Measurements from ENCODE around the gene FAM110A. TPM values are rescaled to one million over a fixed set of nuclear protein-coding genes. Genes with fewer than 3 reads are reported as not detected.

The FAM110A gene
- polyA plus RNA-seq, 1 experiment = 1.9 TPM

DNA sequence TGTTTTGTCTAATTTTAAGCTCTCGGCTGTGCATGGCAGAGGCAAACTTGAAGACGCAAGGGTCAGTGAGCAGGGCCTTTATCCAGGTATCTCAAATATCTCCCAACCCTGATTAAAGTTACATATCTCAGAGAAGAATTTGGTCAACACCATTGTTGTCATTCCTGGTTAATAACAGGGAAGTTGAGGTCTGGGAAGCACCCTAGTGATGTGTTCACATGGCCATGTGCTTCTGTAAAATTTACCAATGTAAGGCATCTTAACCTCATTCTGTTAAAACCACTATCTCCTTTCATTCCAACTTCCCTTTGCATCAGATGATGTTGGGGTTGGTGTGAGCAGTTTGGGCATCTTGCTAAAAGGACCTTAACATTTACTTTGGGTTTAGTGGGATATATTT, 4.0 kb upstream of the FAM110A start:
- ChIA-PET POLR2A (interaction anchor here (0.6 to 0.8 kb wide), 5 partner anchors 13 to 1017 kb away, joined by 3 to 7 read pairs (median 6); no protein-coding TSS in a partner anchor), CTCF (interaction anchor here (0.9 to 1.5 kb wide), 5 partner anchors 12 to 279 kb away, joined by 3 to 5 read pairs (median 4); no protein-coding TSS in a partner anchor)
- no peaks in the 10 kb centered on the region; the same call in 1 of the 2 replicates for H3K9me3 ChIP-seq (ENCODE audit: control insufficient read depth, insufficient read depth, low read length)
- no peaks in the 10 kb centered on the region for H3K27me3 ChIP-seq (ENCODE audit: control insufficient read depth, insufficient read depth, low read length)
- no peak overlapping the region for H3K27ac ChIP-seq (ENCODE audit: low read depth, low read length)
- H3K4me3 ChIP-seq (ENCODE audit: low read depth, low read length) = no peak overlapping the region
- DNase-seq (ENCODE audit: low read depth, low spot score) = no peak
- TF ChIP-seq, protein P1, sequence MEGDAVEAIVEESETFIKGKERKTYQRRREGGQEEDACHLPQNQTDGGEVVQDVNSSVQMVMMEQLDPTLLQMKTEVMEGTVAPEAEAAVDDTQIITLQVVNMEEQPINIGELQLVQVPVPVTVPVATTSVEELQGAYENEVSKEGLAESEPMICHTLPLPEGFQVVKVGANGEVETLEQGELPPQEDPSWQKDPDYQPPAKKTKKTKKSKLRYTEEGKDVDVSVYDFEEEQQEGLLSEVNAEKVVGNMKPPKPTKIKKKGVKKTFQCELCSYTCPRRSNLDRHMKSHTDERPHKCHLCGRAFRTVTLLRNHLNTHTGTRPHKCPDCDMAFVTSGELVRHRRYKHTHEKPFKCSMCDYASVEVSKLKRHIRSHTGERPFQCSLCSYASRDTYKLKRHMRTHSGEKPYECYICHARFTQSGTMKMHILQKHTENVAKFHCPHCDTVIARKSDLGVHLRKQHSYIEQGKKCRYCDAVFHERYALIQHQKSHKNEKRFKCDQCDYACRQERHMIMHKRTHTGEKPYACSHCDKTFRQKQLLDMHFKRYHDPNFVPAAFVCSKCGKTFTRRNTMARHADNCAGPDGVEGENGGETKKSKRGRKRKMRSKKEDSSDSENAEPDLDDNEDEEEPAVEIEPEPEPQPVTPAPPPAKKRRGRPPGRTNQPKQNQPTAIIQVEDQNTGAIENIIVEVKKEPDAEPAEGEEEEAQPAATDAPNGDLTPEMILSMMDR (IDR thresholded peaks at IDR 0.05; ENCODE audit: low read depth, low read length) = no peak

DNA sequence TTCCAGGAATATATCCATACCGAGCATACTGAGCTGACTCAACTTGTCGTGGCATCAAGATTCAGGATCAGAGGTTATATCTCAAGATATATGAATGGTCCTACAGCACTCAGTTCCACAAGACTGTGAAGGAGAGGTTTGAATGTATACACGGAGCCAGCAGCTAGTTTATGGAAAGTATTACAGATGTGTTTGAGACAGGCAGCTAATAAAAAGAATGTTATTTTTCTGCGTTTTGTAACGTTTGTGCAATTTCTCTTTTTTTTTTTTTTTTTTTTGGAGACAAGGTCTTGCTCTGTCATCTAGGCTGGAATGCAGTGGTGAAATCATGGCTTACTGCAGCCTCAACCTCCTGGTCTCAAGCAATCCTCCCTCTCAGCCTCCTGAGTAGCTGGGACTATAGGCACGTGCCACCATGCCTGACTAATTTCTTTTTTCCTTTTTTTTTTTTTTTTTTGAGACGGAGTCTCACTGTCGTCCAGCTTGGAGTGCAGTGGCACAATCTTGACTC, 3.4 kb upstream of the FAM110A start:
- Histone ChIP-seq H3K27ac (ENCODE audit: low read depth, low read length) (no peak overlapping the region), H3K4me3 (ENCODE audit: low read depth, low read length) (no peak overlapping the region), H3K27me3 (ENCODE audit: control insufficient read depth, insufficient read depth, low read length) (no peaks in the 10 kb centered on the region), H3K9me3 (ENCODE audit: control insufficient read depth, insufficient read depth, low read length) (no peaks in the 10 kb centered on the region; the same call in 1 of the 2 replicates)
- POLR2A ChIA-PET = interaction anchor here (0.6 to 0.8 kb wide), 6 partner anchors 12 to 1017 kb away, joined by 3 to 13 read pairs (median 6); no protein-coding TSS in a partner anchor
- no peak for DNase-seq (ENCODE audit: low read depth, low spot score)
- TF ChIP-seq, protein P1 (IDR thresholded peaks at IDR 0.05; ENCODE audit: low read depth, low read length) = no peak
- CTCF ChIA-PET = interaction anchor here (0.9 to 1.2 kb wide), 4 partner anchors 12 to 279 kb away, joined by 3 to 5 read pairs (median 4); no protein-coding TSS in a partner anchor

DNA sequence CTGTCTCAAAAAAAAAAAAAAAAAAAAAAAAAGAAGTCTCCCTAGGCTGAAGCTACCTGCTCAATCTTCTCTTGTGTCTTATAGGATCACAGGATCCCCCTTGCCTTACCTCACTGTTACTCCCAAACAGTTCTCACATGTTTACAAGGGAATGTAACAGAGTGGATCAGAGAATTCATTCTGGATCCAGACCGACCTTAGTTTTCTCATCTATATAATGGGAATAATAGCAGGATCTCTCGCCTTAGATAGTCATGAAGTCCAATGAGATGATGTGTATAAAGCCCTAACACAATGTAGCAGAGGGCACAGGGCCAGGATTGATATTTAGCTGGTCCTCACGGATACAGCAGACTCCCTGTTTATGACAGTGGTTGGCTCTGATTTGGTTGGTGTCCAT, 2.3 kb upstream of the FAM110A start:
- Histone ChIP-seq H3K27me3 (ENCODE audit: control insufficient read depth, insufficient read depth, low read length) (no peaks in the 10 kb centered on the region), H3K4me3 (ENCODE audit: low read depth, low read length) (no peak overlapping the region), H3K9me3 (ENCODE audit: control insufficient read depth, insufficient read depth, low read length) (no peaks in the 10 kb centered on the region; the same call in 1 of the 2 replicates), H3K27ac (ENCODE audit: low read depth, low read length) (no peak overlapping the region)
- ChIA-PET POLR2A (no interaction called here), CTCF (interaction anchor here (1.9 to 3.7 kb wide), 2 partner anchors 13 to 16 kb away, joined by 9 to 24 read pairs; no protein-coding TSS in a partner anchor)
- TF ChIP-seq, protein P1 (IDR thresholded peaks at IDR 0.05; ENCODE audit: low read depth, low read length) = no peak
- no peak for DNase-seq (ENCODE audit: low read depth, low spot score)

DNA sequence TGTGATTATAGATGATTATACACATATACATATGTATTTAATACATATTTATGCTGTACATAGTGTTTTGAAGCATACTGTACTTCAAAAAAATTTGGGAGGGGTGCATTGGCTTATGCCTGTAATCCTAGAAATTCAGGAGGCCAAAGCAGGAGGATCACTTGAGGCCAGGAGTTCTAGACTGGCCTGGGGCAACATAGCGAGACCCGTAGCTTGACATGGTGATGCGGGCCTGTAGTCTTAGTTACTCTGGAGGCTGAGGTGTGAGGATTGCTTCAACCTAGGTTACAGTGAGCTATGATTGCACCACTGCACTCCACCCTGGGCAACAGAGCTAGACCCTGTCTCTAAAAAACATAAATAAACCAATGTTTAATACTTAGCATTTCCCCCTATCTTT, 1.6 kb upstream of the FAM110A start:
- no peak for DNase-seq (ENCODE audit: low read depth, low spot score)
- Histone ChIP-seq H3K9me3 (ENCODE audit: control insufficient read depth, insufficient read depth, low read length) (no peaks in the 10 kb centered on the region; the same call in 1 of the 2 replicates), H3K4me3 (ENCODE audit: low read depth, low read length) (no peak overlapping the region), H3K27ac (ENCODE audit: low read depth, low read length) (no peak overlapping the region), H3K27me3 (ENCODE audit: control insufficient read depth, insufficient read depth, low read length) (no peaks in the 10 kb centered on the region)
- POLR2A ChIA-PET = no interaction called here
- TF ChIP-seq, protein P1 (IDR thresholded peaks at IDR 0.05; ENCODE audit: low read depth, low read length) = no peak
- CTCF ChIA-PET = interaction anchor here (1.9 to 3.7 kb wide), 2 partner anchors 14 to 17 kb away, joined by 9 to 24 read pairs; no protein-coding TSS in a partner anchor

- H3K4me3 ChIP-seq (ENCODE audit: low read depth, low read length) = peak overlapping the region; percentile 85
- H3K9me3 ChIP-seq (ENCODE audit: control insufficient read depth, insufficient read depth, low read length) = no peaks in the 10 kb centered on the region; the same call in 1 of the 2 replicates
- no peak for DNase-seq (ENCODE audit: low read depth, low spot score)
- ChIA-PET CTCF (interaction anchor here (0.6 to 3.7 kb wide), 4 partner anchors 15 to 409 kb away, joined by 3 to 24 read pairs (median 4); no protein-coding TSS in a partner anchor), POLR2A (interaction anchor here (0.6 to 2.1 kb wide), 5 partner anchors 10 to 426 kb away, joined by 3 to 6 read pairs (median 4); no protein-coding TSS in a partner anchor)
- no peak overlapping the region for H3K27ac ChIP-seq (ENCODE audit: low read depth, low read length)
- no peaks in the 10 kb centered on the region for H3K27me3 ChIP-seq (ENCODE audit: control insufficient read depth, insufficient read depth, low read length)
- TF ChIP-seq, protein P1 (IDR thresholded peaks at IDR 0.05; ENCODE audit: low read depth, low read length) = no peak
Measured at GRCh38 chr20:833121-833449, 430 bp upstream of the FAM110A start.

All from AG04450 (cell line).